GM18511 (cell line): ENCODE measurements around the gene NKAIN2.
A peak's percentile ranks its signal among the peaks of the same experiment; 100 is the strongest.

ENCODE experiments used
- ATAC-seq: cut with Tn5 transposase; IDR thresholded peaks from one replicate; pipeline ENCODE4 v1.9.1; 2021; ENCODE audit warnings: mild to moderate bottlenecking, moderate library complexity; ENCODE audit not compliant: unreplicated experiment

The NKAIN2 gene

DNA sequence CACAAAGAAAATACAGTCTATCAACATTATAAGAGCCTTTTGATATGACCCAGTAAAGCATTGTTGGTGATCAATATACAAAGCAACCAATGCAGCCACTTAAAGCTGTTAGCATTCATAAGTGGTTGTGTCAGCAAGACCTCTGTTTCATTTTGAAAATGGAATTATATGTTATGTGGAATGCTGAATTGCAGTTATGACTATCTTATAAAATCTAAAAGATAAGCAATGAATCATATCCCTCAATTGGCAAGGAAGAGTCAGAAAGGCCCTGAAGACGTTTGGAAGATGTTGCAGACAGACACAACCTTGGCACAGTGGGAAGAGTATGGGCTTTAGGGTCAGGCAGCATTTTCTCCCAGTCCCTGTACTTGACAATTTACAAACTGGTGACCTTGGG is 1064.8 kb downstream of the NKAIN2 start:
- no peak for ATAC-seq

DNA sequence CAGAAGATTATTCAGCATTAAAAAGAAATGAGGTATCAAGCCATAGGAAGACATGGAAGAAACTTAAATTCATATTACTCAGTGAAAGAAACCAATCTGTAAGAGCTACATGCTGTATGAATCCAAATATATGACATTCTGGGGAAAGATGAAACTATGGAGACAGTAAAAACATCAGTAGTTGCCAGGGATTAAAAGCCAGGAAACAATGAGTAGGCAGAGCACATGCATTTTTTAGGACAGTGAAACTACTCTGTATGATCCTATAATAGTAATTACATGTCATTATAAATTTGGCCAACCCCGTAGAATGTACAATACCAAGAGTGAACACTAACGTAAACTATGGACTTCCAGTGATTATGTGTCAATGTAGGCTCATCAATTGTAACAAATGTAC is 1065.8 kb downstream of the NKAIN2 start:
- ATAC-seq, result no peak

DNA sequence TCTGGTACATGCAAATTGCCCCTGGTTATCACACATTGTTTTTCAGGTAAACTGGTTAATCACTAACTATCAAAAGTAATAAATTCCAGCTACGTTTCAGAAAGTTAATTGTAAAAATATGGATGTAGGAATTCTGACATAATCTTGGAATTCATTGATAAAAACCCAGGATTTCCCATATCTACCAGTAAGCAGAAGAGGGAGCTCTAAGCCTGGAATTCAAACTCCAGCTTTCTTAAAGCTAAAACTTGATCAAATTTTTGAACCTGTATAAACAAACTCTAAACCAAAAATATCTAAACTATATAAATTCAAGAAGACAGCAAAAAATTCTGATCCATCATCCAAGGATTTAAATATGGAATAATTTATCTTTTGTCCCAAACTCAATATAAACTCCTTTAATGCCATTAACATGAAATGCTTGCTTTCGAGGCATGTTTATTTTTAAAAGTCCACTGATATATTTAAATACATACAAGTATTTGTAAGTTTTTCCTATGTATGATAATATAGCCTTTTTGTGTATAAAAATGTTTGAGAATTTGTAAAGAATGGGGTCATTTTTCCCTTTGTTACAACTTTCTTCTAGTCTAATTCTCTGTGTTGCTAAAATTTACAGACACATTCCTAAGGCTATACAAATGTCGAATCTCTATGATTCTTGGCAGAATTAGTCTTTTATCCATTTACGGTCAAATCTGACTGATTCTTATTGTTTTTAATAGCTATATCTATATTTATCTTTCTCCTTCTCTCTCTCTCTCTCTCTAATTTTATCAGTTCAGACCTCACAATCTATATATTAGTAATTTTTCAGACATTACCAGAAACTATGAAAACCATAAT is 1067.2 kb downstream of the NKAIN2 start:
- no peak for ATAC-seq

DNA sequence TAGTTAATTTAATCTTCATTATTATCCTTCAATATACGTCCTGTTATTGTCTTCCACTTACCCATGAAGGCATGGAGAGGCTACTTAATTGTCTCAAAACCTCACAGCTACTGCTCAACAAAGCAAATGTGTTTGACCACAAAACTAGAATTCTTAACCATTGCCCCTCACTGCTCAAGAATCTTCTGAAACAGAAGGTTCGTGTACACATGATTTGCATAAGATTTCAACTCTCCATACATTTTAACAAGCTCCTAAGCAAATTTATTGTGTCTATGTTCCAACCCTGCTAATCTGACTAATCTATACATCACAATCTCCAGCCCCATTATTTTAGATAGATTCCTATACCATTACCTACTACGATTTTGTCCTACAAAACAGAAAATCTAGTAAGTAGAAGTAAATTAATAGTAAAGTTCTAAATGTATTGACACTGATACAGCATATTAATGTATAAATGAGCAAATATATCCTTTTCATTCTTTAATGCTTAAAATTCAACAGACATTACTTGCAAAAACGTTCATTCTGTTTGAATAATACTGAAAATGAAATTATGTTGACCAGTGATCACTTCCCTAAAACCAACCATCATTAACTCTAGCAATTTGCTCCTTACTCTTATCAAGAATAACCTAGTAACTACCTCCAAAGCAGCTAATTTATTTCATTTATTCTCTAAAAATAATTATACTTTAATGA is 1068.8 kb downstream of the NKAIN2 start:
- peak; percentile 91 for ATAC-seq

DNA sequence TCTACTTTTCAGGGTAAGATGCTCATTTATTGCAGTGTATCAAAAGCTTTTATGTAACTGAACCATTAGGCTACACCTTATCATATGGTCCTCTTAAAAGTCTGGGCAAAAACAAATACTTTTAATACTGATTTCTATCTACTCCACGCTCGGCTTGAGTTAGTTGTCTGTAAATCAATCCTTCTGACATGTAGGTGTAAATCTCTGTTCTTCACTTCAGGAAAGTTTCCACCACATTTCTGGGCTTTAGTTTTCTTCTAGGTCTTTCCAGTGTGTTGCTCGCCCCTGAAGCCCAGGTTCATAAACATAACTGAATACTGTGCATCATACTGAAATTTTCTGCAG is 1069.4 kb downstream of the NKAIN2 start:
- peak; percentile 41 for ATAC-seq
